Measurements from ENCODE around the gene HOXD3.

The HOXD3 gene

GRCh38 chr2:176199902-176200301 lies 42.8 kb downstream of the HOXD3 start:
- DNase-seq (ENCODE audit: low spot score in 2 of 2) (no peak), ATAC-seq (replicated peaks; ENCODE audit: extremely low read depth, poor library complexity, severe bottlenecking) (no peak)
- H3K27ac Mint-ChIP-seq (ENCODE audit: low read depth): no peak overlapping the region
- no peaks in the 10 kb centered on the region for H3K36me3 Mint-ChIP-seq (ENCODE audit: insufficient read depth)
- no peak overlapping the region for H3K4me3 Mint-ChIP-seq
- no peaks in the 10 kb centered on the region for H3K4me1 Mint-ChIP-seq
- H3K27me3 Mint-ChIP-seq: peaks cover 66% of the 10 kb centered on the region
- H3K9me3 Mint-ChIP-seq: no peaks in the 10 kb centered on the region

GRCh38 chr2:176200971-176201370 lies 43.9 kb downstream of the HOXD3 start:
- peaks cover 62% of the 10 kb centered on the region for H3K27me3 Mint-ChIP-seq
- DNase-seq (ENCODE audit: low spot score in 2 of 2) (no peak), ATAC-seq (replicated peaks; ENCODE audit: extremely low read depth, poor library complexity, severe bottlenecking) (no peak)
- no peak overlapping the region for H3K27ac Mint-ChIP-seq (ENCODE audit: low read depth)
- H3K4me3 Mint-ChIP-seq: no peak overlapping the region
- no peaks in the 10 kb centered on the region for H3K4me1 Mint-ChIP-seq
- no peaks in the 10 kb centered on the region for H3K36me3 Mint-ChIP-seq (ENCODE audit: insufficient read depth)
- no peaks in the 10 kb centered on the region for H3K9me3 Mint-ChIP-seq

- Mint-ChIP-seq H3K36me3 (ENCODE audit: insufficient read depth) (no peaks in the 10 kb centered on the region), H3K27ac (ENCODE audit: low read depth) (no peak overlapping the region), H3K27me3 (peaks cover 47% of the 10 kb centered on the region), H3K4me1 (no peaks in the 10 kb centered on the region), H3K9me3 (no peaks in the 10 kb centered on the region), H3K4me3 (no peak overlapping the region)
- no peak for ATAC-seq (replicated peaks; ENCODE audit: extremely low read depth, poor library complexity, severe bottlenecking)
- DNase-seq (ENCODE audit: low spot score in 2 of 2): no peak
Observed at GRCh38 chr2:176202491-176202890, 45.4 kb downstream of the HOXD3 start.

GRCh38 chr2:176205126-176205525 lies 48.0 kb downstream of the HOXD3 start:
- ATAC-seq (replicated peaks; ENCODE audit: extremely low read depth, poor library complexity, severe bottlenecking): no peak
- DNase-seq (ENCODE audit: low spot score in 2 of 2): no peak
- Mint-ChIP-seq H3K4me3 (no peak overlapping the region), H3K9me3 (no peaks in the 10 kb centered on the region), H3K27ac (ENCODE audit: low read depth) (no peak overlapping the region), H3K27me3 (peaks cover 39% of the 10 kb centered on the region), H3K36me3 (ENCODE audit: insufficient read depth) (no peaks in the 10 kb centered on the region), H3K4me1 (no peaks in the 10 kb centered on the region)

GRCh38 chr2:176206136-176206535 lies 49.0 kb downstream of the HOXD3 start:
- DNase-seq (ENCODE audit: low spot score in 2 of 2) (no peak), ATAC-seq (replicated peaks; ENCODE audit: extremely low read depth, poor library complexity, severe bottlenecking) (no peak)
- H3K4me1 Mint-ChIP-seq: no peaks in the 10 kb centered on the region
- H3K27ac Mint-ChIP-seq (ENCODE audit: low read depth): no peak overlapping the region
- no peaks in the 10 kb centered on the region for H3K36me3 Mint-ChIP-seq (ENCODE audit: insufficient read depth)
- no peak overlapping the region for H3K4me3 Mint-ChIP-seq
- peaks cover 50% of the 10 kb centered on the region for H3K27me3 Mint-ChIP-seq
- H3K9me3 Mint-ChIP-seq: no peaks in the 10 kb centered on the region

- ATAC-seq (replicated peaks; ENCODE audit: extremely low read depth, poor library complexity, severe bottlenecking): no peak
- no peaks in the 10 kb centered on the region for H3K4me1 Mint-ChIP-seq
- DNase-seq (ENCODE audit: low spot score in 2 of 2): no peak
- no peak overlapping the region for H3K27ac Mint-ChIP-seq (ENCODE audit: low read depth)
- H3K27me3 Mint-ChIP-seq: peaks cover 54% of the 10 kb centered on the region
- H3K4me3 Mint-ChIP-seq: no peak overlapping the region
- H3K9me3 Mint-ChIP-seq: no peaks in the 10 kb centered on the region
- H3K36me3 Mint-ChIP-seq (ENCODE audit: insufficient read depth): no peaks in the 10 kb centered on the region
Observed at GRCh38 chr2:176206682-176207081, 49.6 kb downstream of the HOXD3 start.

- DNase-seq (ENCODE audit: low spot score in 2 of 2) (no peak), ATAC-seq (replicated peaks; ENCODE audit: extremely low read depth, poor library complexity, severe bottlenecking) (no peak)
- H3K27ac Mint-ChIP-seq (ENCODE audit: low read depth): no peak overlapping the region
- H3K27me3 Mint-ChIP-seq: peaks cover 25% of the 10 kb centered on the region
- H3K9me3 Mint-ChIP-seq: no peaks in the 10 kb centered on the region
- H3K4me3 Mint-ChIP-seq: no peak overlapping the region
- H3K36me3 Mint-ChIP-seq (ENCODE audit: insufficient read depth): no peaks in the 10 kb centered on the region
- H3K4me1 Mint-ChIP-seq: no peaks in the 10 kb centered on the region
Observed at GRCh38 chr2:176211110-176211509, 54.0 kb downstream of the HOXD3 start.

- H3K4me3 Mint-ChIP-seq: no peak overlapping the region
- H3K9me3 Mint-ChIP-seq: no peaks in the 10 kb centered on the region
- ATAC-seq (replicated peaks; ENCODE audit: extremely low read depth, poor library complexity, severe bottlenecking): no peak
- no peak overlapping the region for H3K27ac Mint-ChIP-seq (ENCODE audit: low read depth)
- H3K36me3 Mint-ChIP-seq (ENCODE audit: insufficient read depth): no peaks in the 10 kb centered on the region
- DNase-seq (ENCODE audit: low spot score in 2 of 2): no peak
- H3K4me1 Mint-ChIP-seq: no peaks in the 10 kb centered on the region
- peaks cover 25% of the 10 kb centered on the region for H3K27me3 Mint-ChIP-seq
Observed at GRCh38 chr2:176212276-176212675, 55.2 kb downstream of the HOXD3 start.

GRCh38 chr2:176213406-176213805 lies 56.3 kb downstream of the HOXD3 start:
- Mint-ChIP-seq H3K36me3 (ENCODE audit: insufficient read depth) (no peaks in the 10 kb centered on the region), H3K9me3 (no peaks in the 10 kb centered on the region), H3K4me1 (no peaks in the 10 kb centered on the region), H3K27ac (ENCODE audit: low read depth) (no peak overlapping the region), H3K4me3 (no peak overlapping the region), H3K27me3 (peaks cover 25% of the 10 kb centered on the region)
- DNase-seq (ENCODE audit: low spot score in 2 of 2): no peak
- no peak for ATAC-seq (replicated peaks; ENCODE audit: extremely low read depth, poor library complexity, severe bottlenecking)
